ENCODE results near the gene FZD2.

The FZD2 gene

GRCh38 chr17:44598329-44598728, 41.0 kb downstream of the FZD2 start:
- no peaks in the 10 kb centered on the region for H3F3A ChIP-seq (ENCODE audit: insufficient read depth)
- TF ChIP-seq CTCF (IDR thresholded peaks at IDR 0.05; ENCODE audit: insufficient read depth, low read length, poor library complexity, severe bottlenecking) (no peak), EZH2phosphoT487 (conservative IDR thresholded peaks at IDR 0.05; ENCODE audit: low read length) (no peak)

GRCh38 chr17:44598932-44599297, 41.6 kb downstream of the FZD2 start:
- Histone ChIP-seq H3K9me3 (ENCODE audit: insufficient read depth, low read length) (no peaks in the 10 kb centered on the region), H3K27ac (ENCODE audit: low read depth, low read length) (no peak overlapping the region), H3K4me2 (ENCODE audit: low read depth, low read length, poor library complexity, severe bottlenecking) (no peak overlapping the region), H3K9me2 (replicated peaks; ENCODE audit: insufficient read depth, low read length) (no peaks in the 10 kb centered on the region), H3K9ac (ENCODE audit: low read length) (no peak overlapping the region), H3K79me2 (ENCODE audit: insufficient read depth, low read length) (no peaks in the 10 kb centered on the region), H4K20me1 (ENCODE audit: low read depth, low read length) (no peaks in the 10 kb centered on the region), H3K4me3 (ENCODE audit: insufficient read depth, low read length, poor library complexity, severe bottlenecking) (no peak overlapping the region), H3F3A (ENCODE audit: insufficient read depth) (no peaks in the 10 kb centered on the region), H3K27me3 (ENCODE audit: low read length) (no peaks in the 10 kb centered on the region), H3K36me3 (ENCODE audit: low read length) (no peaks in the 10 kb centered on the region), H2AFZ (ENCODE audit: low read depth, low read length, severe bottlenecking) (no peak overlapping the region)
- TF ChIP-seq EZH2phosphoT487 (conservative IDR thresholded peaks at IDR 0.05; ENCODE audit: low read length) (no peak), CTCF (IDR thresholded peaks at IDR 0.05; ENCODE audit: insufficient read depth, low read length, poor library complexity, severe bottlenecking) (no peak)

More at GRCh38 chr17:44598329-44598728, 41.0 kb downstream of the FZD2 start:
- Histone ChIP-seq H3K79me2 (ENCODE audit: insufficient read depth, low read length) (no peaks in the 10 kb centered on the region), H3K9me3 (ENCODE audit: insufficient read depth, low read length) (no peaks in the 10 kb centered on the region), H3K9me2 (replicated peaks; ENCODE audit: insufficient read depth, low read length) (no peaks in the 10 kb centered on the region), H3K36me3 (ENCODE audit: low read length) (no peaks in the 10 kb centered on the region), H3K9ac (ENCODE audit: low read length) (no peak overlapping the region), H2AFZ (ENCODE audit: low read depth, low read length, severe bottlenecking) (no peak overlapping the region), H3K4me2 (ENCODE audit: low read depth, low read length, poor library complexity, severe bottlenecking) (no peak overlapping the region), H3K27me3 (ENCODE audit: low read length) (no peaks in the 10 kb centered on the region), H3K27ac (ENCODE audit: low read depth, low read length) (no peak overlapping the region), H3K4me3 (ENCODE audit: insufficient read depth, low read length, poor library complexity, severe bottlenecking) (no peak overlapping the region), H4K20me1 (ENCODE audit: low read depth, low read length) (no peaks in the 10 kb centered on the region)

GRCh38 chr17:44599298-44600175, 42.3 kb downstream of the FZD2 start:
- TF ChIP-seq EZH2phosphoT487 (conservative IDR thresholded peaks at IDR 0.05; ENCODE audit: low read length), result no peak
- TF ChIP-seq CTCF (IDR thresholded peaks at IDR 0.05; ENCODE audit: insufficient read depth, low read length, poor library complexity, severe bottlenecking), result no peak
- no peaks in the 10 kb centered on the region for H4K20me1 ChIP-seq (ENCODE audit: low read depth, low read length)
- H3K27ac ChIP-seq (ENCODE audit: low read depth, low read length), result no peak overlapping the region
- H2AFZ ChIP-seq (ENCODE audit: low read depth, low read length, severe bottlenecking), result no peak overlapping the region
- no peak overlapping the region for H3K4me2 ChIP-seq (ENCODE audit: low read depth, low read length, poor library complexity, severe bottlenecking)
- H3K9me2 ChIP-seq (replicated peaks; ENCODE audit: insufficient read depth, low read length), result no peaks in the 10 kb centered on the region
- H3K27me3 ChIP-seq (ENCODE audit: low read length), result no peaks in the 10 kb centered on the region
- H3K9me3 ChIP-seq (ENCODE audit: insufficient read depth, low read length), result no peaks in the 10 kb centered on the region
- no peak overlapping the region for H3K9ac ChIP-seq (ENCODE audit: low read length)
- H3K4me3 ChIP-seq (ENCODE audit: insufficient read depth, low read length, poor library complexity, severe bottlenecking), result no peak overlapping the region
- H3F3A ChIP-seq (ENCODE audit: insufficient read depth), result no peaks in the 10 kb centered on the region
- H3K36me3 ChIP-seq (ENCODE audit: low read length), result no peaks in the 10 kb centered on the region
- H3K79me2 ChIP-seq (ENCODE audit: insufficient read depth, low read length), result no peaks in the 10 kb centered on the region

All from SU-DHL-6 (cell line).